Mesendoderm (in vitro differentiated cells): ENCODE data around the gene OTOS.

ENCODE experiments used
- DNase-seq: peaks from one replicate; pipeline ENCODE4 v3.0.0; 2013
- H2AK5ac ChIP-seq: 2 replicates; pipeline ENCODE4 v1.6.1; 2013; ENCODE audit warnings: low read length, inconsistent platforms
- H2BK120ac ChIP-seq: 2 replicates; pipeline ENCODE4 v1.6.1; 2013; ENCODE audit warnings: low read depth, mild to moderate bottlenecking, low read length, moderate library complexity, mixed read lengths
- H2BK15ac ChIP-seq: replicated peaks from 2 replicates; pipeline ENCODE4 v1.6.1; 2013; ENCODE audit warnings: low read depth, mild to moderate bottlenecking, moderate library complexity
- H2BK5ac ChIP-seq: 2 replicates; pipeline ENCODE4 v1.6.1; 2013; ENCODE audit warnings: low read length, inconsistent platforms
- H3K18ac ChIP-seq: 2 replicates; pipeline ENCODE4 v1.6.1; 2013; ENCODE audit warnings: mild to moderate bottlenecking, low read length, mixed read lengths
- H3K23ac ChIP-seq: one replicate; pipeline ENCODE4 v1.6.1; 2013; ENCODE audit warnings: low read length
- H3K27ac ChIP-seq: 2 replicates; pipeline ENCODE4 v1.5.1; 2013; ENCODE audit warnings: low read depth, mild to moderate bottlenecking, inconsistent platforms, low read length, moderate library complexity
- H3K27me3 ChIP-seq: 2 replicates; pipeline ENCODE4 v1.6.1; 2013; ENCODE audit warnings: low read length, control low read depth, mild to moderate bottlenecking, inconsistent platforms; ENCODE audit not compliant: insufficient read depth, poor library complexity
- H3K36me3 ChIP-seq: 2 replicates; pipeline ENCODE4 v1.6.1; 2013; ENCODE audit warnings: low read length, inconsistent platforms; ENCODE audit not compliant: control insufficient read depth, insufficient read depth
- H3K4ac ChIP-seq: one replicate; pipeline ENCODE4 v1.6.1; 2013; ENCODE audit warnings: low read depth, mild to moderate bottlenecking, low read length, moderate library complexity
- H3K4me1 ChIP-seq: 2 replicates; pipeline ENCODE4 v1.6.1; 2013; ENCODE audit warnings: low read depth, low read length, inconsistent platforms; ENCODE audit not compliant: control insufficient read depth
- H3K4me2 ChIP-seq: 2 replicates; pipeline ENCODE4 v1.6.1; 2013; ENCODE audit warnings: low read length
- H3K4me3 ChIP-seq: 2 replicates; pipeline ENCODE4 v1.5.1; 2013; ENCODE audit warnings: mild to moderate bottlenecking, low read length
- H3K56ac ChIP-seq: one replicate; pipeline ENCODE4 v1.6.1; 2013; ENCODE audit warnings: low read length
- H3K79me1 ChIP-seq: 2 replicates; pipeline ENCODE4 v1.6.1; 2013; ENCODE audit warnings: low read length, inconsistent platforms
- H3K79me2 ChIP-seq: 2 replicates; pipeline ENCODE4 v1.6.1; 2013; ENCODE audit warnings: mild to moderate bottlenecking, low read length; ENCODE audit not compliant: control insufficient read depth, insufficient read depth
- H3K9ac ChIP-seq: 2 replicates; pipeline ENCODE4 v1.6.1; 2013; ENCODE audit warnings: low read length, inconsistent platforms
- H4K5ac ChIP-seq: one replicate; pipeline ENCODE4 v1.6.1; 2013; ENCODE audit warnings: low read length
- H4K8ac ChIP-seq: one replicate; pipeline ENCODE4 v1.6.1; 2013; ENCODE audit warnings: low read depth, mild to moderate bottlenecking, control low read depth, low read length, moderate library complexity
- WGBS: extraction: QIAGEN DNeasy Blood & Tissue Kit; methylation state at CpG from one replicate; pipeline ENCODE4 v1.1.7; 2013; ENCODE audit warnings: low lambda C conversion rate, missing lambda C conversion rate; ENCODE audit not compliant: insufficient coverage; ENCODE audit errors: extremely low coverage; 5-methylcytosine and 5-hydroxymethylcytosine counted together

OTOS gene

DNA sequence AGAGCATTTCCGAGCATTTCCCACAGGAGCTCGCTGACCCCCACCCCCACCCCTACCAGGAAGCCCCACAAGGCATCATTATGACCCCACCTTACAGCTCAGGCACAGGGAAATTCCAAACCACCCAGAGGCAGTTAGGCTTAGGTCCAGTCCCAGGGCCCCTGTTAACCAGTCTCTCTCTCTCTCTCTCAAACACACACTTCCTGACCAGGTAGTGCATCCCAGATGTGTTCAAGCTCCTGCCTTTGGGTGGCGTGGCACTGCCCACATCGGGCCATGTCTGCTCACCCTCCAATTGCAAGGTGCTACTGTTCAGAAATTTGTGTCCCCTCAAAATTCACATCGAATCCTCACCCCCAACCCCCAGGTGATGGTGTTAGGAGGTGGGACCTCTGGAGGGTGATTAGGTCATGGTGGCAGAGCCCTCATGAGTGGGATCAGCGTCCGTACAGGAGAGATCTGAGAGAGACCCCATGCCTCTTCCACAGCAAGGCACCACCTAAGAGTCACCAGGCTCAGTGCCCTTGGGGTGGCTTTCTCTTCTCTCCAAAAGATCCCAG is 13.2 kb downstream of the OTOS start:
- H3K4ac ChIP-seq, result no peak overlapping the region
- no peak overlapping the region for H3K56ac ChIP-seq
- H4K5ac ChIP-seq, result no peak overlapping the region
- H3K4me3 ChIP-seq, result no peak overlapping the region
- no peaks in the 10 kb centered on the region for H3K4me1 ChIP-seq
- peaks cover under 1% of the 10 kb centered on the region for H3K79me1 ChIP-seq
- no peak overlapping the region for H3K4me2 ChIP-seq
- H3K23ac ChIP-seq, result no peak overlapping the region
- H3K36me3 ChIP-seq, result peaks cover 14% of the 10 kb centered on the region
- no peak overlapping the region for H3K9ac ChIP-seq
- H2BK120ac ChIP-seq, result no peak overlapping the region
- no peak overlapping the region for H4K8ac ChIP-seq
- no peak for DNase-seq
- H2AK5ac ChIP-seq, result no peak overlapping the region
- H3K27ac ChIP-seq, result no peak overlapping the region
- WGBS, result no CpG with 5 or more reads among the region's 7 CpGs
- no peak overlapping the region for H2BK15ac ChIP-seq
- H2BK5ac ChIP-seq, result no peak overlapping the region
- no peak overlapping the region for H3K18ac ChIP-seq
- H3K79me2 ChIP-seq, result no peaks in the 10 kb centered on the region
- H3K27me3 ChIP-seq, result no peaks in the 10 kb centered on the region

- H4K5ac ChIP-seq, result no peak overlapping the region
- H3K36me3 ChIP-seq, result peaks cover 14% of the 10 kb centered on the region
- DNase-seq, result no peak
- H3K18ac ChIP-seq, result no peak overlapping the region
- no peak overlapping the region for H3K9ac ChIP-seq
- no peak overlapping the region for H4K8ac ChIP-seq
- no peak overlapping the region for H3K4me3 ChIP-seq
- H3K4me2 ChIP-seq, result no peak overlapping the region
- H3K4ac ChIP-seq, result no peak overlapping the region
- H2AK5ac ChIP-seq, result no peak overlapping the region
- H3K27ac ChIP-seq, result no peak overlapping the region
- H3K79me2 ChIP-seq, result no peaks in the 10 kb centered on the region
- no peak overlapping the region for H2BK15ac ChIP-seq
- no peak overlapping the region for H2BK120ac ChIP-seq
- H3K23ac ChIP-seq, result no peak overlapping the region
- WGBS, result no CpG with 5 or more reads among the region's 10 CpGs
- no peaks in the 10 kb centered on the region for H3K79me1 ChIP-seq
- no peaks in the 10 kb centered on the region for H3K4me1 ChIP-seq
- no peaks in the 10 kb centered on the region for H3K27me3 ChIP-seq
- H3K56ac ChIP-seq, result no peak overlapping the region
- no peak overlapping the region for H2BK5ac ChIP-seq
Observed at GRCh38 chr2:240126731-240127130, 13.7 kb downstream of the OTOS start.

DNA sequence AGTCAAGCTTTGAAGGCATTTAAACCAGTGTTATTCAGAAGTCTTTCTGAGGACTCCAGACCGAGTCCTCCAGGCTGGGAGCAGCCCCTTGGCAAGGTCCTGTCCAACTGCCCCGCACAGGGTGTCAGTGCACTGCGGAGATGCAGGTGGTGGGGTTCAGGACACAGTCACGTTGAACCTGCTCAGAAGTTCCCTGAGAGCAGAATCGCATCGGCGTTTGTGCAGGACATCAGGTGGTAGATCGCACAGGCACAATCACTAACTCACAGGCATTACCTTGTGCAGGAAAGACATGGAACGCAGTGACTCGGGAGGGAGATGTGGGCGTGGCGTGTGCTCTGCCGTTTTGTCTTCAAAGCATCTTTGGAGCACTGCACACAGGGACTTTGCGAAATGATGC is 14.7 kb downstream of the OTOS start:
- Histone ChIP-seq H3K79me2 (no peaks in the 10 kb centered on the region), H3K4me2 (no peak overlapping the region), H3K27me3 (no peaks in the 10 kb centered on the region), H4K5ac (no peak overlapping the region), H4K8ac (no peak overlapping the region), H3K79me1 (no peaks in the 10 kb centered on the region), H3K18ac (no peak overlapping the region), H3K9ac (no peak overlapping the region), H3K23ac (no peak overlapping the region), H2BK15ac (no peak overlapping the region), H2BK5ac (no peak overlapping the region), H2BK120ac (no peak overlapping the region), H3K36me3 (peaks cover 14% of the 10 kb centered on the region), H3K56ac (no peak overlapping the region), H2AK5ac (no peak overlapping the region), H3K4me3 (no peak overlapping the region), H3K27ac (no peak overlapping the region), H3K4ac (no peak overlapping the region), H3K4me1 (no peaks in the 10 kb centered on the region)
- WGBS, result no CpG with 5 or more reads among the region's 14 CpGs
- DNase-seq, result no peak

DNA sequence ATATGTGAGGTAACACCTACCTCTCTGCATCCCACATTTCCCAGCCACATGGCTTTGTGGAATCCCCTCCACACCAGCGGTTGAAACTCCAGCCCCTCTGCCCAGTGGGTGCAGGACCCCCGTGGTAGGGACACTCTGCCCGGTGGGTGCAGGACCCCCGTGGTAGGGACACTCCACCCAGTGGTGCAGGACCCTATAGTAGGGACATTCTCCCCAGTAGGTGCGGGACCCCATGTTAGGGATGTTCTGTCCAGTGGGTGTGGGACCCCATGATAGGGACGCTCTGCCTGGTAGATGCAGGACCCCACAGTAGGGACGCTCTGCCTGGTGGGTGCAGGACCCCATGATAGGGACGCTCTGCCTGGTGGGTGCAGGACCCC is 15.8 kb downstream of the OTOS start:
- Histone ChIP-seq H3K36me3 (peaks cover 8% of the 10 kb centered on the region), H3K56ac (no peak overlapping the region), H3K4me2 (no peak overlapping the region), H2BK5ac (no peak overlapping the region), H3K27me3 (no peaks in the 10 kb centered on the region), H3K9ac (no peak overlapping the region), H4K8ac (no peak overlapping the region), H3K27ac (no peak overlapping the region), H2BK15ac (no peak overlapping the region), H4K5ac (no peak overlapping the region), H3K4ac (no peak overlapping the region), H3K18ac (no peak overlapping the region), H3K4me3 (no peak overlapping the region), H2BK120ac (no peak overlapping the region), H3K79me2 (no peaks in the 10 kb centered on the region), H3K4me1 (no peaks in the 10 kb centered on the region), H3K23ac (no peak overlapping the region), H3K79me1 (no peaks in the 10 kb centered on the region), H2AK5ac (no peak overlapping the region)
- DNase-seq, result no peak
- no CpG with 5 or more reads among the region's 8 CpGs for WGBS

GRCh38 chr2:240123821-240124650 is 16.4 kb downstream of the OTOS start:
- DNase-seq, result no peak
- no peak overlapping the region for H4K5ac ChIP-seq
- no peak overlapping the region for H3K56ac ChIP-seq
- H3K9ac ChIP-seq, result no peak overlapping the region
- no peak overlapping the region for H2BK5ac ChIP-seq
- no peak overlapping the region for H4K8ac ChIP-seq
- H3K4ac ChIP-seq, result no peak overlapping the region
- H2BK120ac ChIP-seq, result no peak overlapping the region
- peaks cover 8% of the 10 kb centered on the region for H3K36me3 ChIP-seq
- H2BK15ac ChIP-seq, result no peak overlapping the region
- no peak overlapping the region for H3K18ac ChIP-seq
- H3K79me1 ChIP-seq, result no peaks in the 10 kb centered on the region
- no peak overlapping the region for H3K27ac ChIP-seq
- no peak overlapping the region for H3K4me3 ChIP-seq
- no peak overlapping the region for H3K23ac ChIP-seq
- no peak overlapping the region for H2AK5ac ChIP-seq
- no peak overlapping the region for H3K4me2 ChIP-seq
- H3K79me2 ChIP-seq, result no peaks in the 10 kb centered on the region
- no CpG with 5 or more reads among the region's 24 CpGs for WGBS
- no peaks in the 10 kb centered on the region for H3K4me1 ChIP-seq
- no peaks in the 10 kb centered on the region for H3K27me3 ChIP-seq
